ENCODE results near the gene MNX1. TPM values are rescaled to one million over a fixed set of nuclear protein-coding genes. Genes with fewer than 3 reads are reported as not detected.

The MNX1 gene
- total and polyA plus RNA-seq, 10 of the 15 experiments (the other 5 are each of a cell fraction or from before 2014, with no cell fraction given), result 0.22 to 2.7 (median 1.3) TPM; not detected in 1

DNA sequence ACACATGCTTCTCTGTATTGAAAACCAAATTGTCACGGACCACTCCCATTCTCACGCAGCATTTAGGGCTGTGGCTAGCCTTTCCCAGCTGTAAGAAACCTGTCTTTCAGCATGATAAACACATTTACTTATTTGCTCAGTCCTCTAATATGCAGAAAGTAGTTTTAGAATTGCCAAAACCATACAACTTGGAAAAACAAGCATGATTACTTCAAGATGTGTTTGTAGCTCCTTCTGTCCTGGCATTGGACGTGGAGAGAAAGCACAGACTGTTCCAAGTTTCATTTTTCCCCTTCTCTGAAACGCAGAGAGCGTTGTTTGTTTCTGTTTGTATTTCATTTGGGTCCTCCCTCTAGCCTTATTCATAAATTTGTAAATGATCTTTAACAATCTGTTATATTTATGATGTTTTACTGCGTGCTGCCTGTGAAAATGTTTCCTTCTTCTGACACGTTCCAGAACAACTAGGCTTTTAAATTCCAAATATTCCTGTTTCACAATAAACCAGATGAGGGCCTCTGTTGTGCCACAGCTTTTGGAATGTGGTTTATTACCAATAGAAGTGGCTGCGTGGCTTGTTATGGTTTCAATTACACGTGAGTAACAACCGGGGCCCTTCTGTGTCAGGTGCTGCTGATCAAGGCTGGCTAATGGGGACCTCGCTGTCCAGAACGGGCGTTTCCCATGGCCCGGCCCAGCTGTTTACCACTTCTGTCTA lies 26.1 kb downstream of the MNX1 start:
- Histone ChIP-seq H3K36me3 (ENCODE audit: control insufficient read depth in 2 of 2, insufficient read depth in 2 of 2, low read length in 1 of 2) (no peaks in the 10 kb centered on the region), H3K4me3 (no peak overlapping the region), H3K9me3 (replicated peaks; ENCODE audit: control insufficient read depth, insufficient read depth, low read length) (no peaks in the 10 kb centered on the region; the same call in 2 of the 3 replicates), H3K79me2 (ENCODE audit: control insufficient read depth, insufficient read depth, low read length) (no peaks in the 10 kb centered on the region), H3K27me3 (replicated peaks in 1 of 2; ENCODE audit: control insufficient read depth in 2 of 2, insufficient read depth in 2 of 2, low read length in 1 of 2) (no peaks in the 10 kb centered on the region), H3K9ac (ENCODE audit: control insufficient read depth, insufficient read depth, low read length) (no peak overlapping the region), H3K4me2 (ENCODE audit: control insufficient read depth, insufficient read depth) (no peak overlapping the region), H3K4me1 (ENCODE audit: control insufficient read depth, insufficient read depth, low read length) (no peaks in the 10 kb centered on the region), H4K20me1 (ENCODE audit: control insufficient read depth, insufficient read depth) (no peaks in the 10 kb centered on the region), H3K27ac (ENCODE audit: control insufficient read depth, insufficient read depth) (no peak overlapping the region), H2AFZ (ENCODE audit: control insufficient read depth, low read depth, low read length) (no peak overlapping the region)
- WGBS (ENCODE audit: insufficient coverage, insufficient replicate concordance, low lambda C conversion rate, missing lambda C conversion rate), result 72% methylated on average over 14 of the region's 14 CpGs
- intact Hi-C loops (cut with micrococcal nuclease; ENCODE audit: unreplicated experiment), result no loop called here
- FAIRE-seq (no peak), ATAC-seq (no peak), DNase-seq (ENCODE audit: low read depth, low spot score) (no peak)
- CTCF ChIA-PET, result no interaction called here
- RAD21 ChIA-PET (ENCODE audit: unreplicated experiment), result no interaction called here
- BruUV-seq (replicated peaks), result no TSS peak
- TF ChIP-seq SUPT20H (IDR thresholded peaks at IDR 0.05; ENCODE audit: borderline replicate concordance, control insufficient read depth, low read depth, low read length), result no peak
- no peak for TF ChIP-seq BCL3 (IDR thresholded peaks at IDR 0.05; ENCODE audit: borderline replicate concordance, insufficient read depth, low read depth, low read length, poor library complexity, severe bottlenecking)
- TF ChIP-seq PAX8 (IDR thresholded peaks at IDR 0.05), result no peak
- no peak for TF ChIP-seq BMI1 (IDR thresholded peaks at IDR 0.05; ENCODE audit: borderline replicate concordance)
- no peak for TF ChIP-seq PKNOX1 (IDR thresholded peaks at IDR 0.05)
- no peak for TF ChIP-seq ZNF24 (IDR thresholded peaks at IDR 0.05)
- POLR2A ChIA-PET, result no interaction called here
- in situ Hi-C loops (cut with MboI), result no loop called here
- SMC1A ChIA-PET (ENCODE audit: uncharacterized antibody, unreplicated experiment), result no interaction called here
